Measurements from ENCODE around the gene EVI5.
"Not testable (repeated sequence)": the region's sequence is repeated elsewhere in the genome, so short reads cannot be mapped to it uniquely, and the experiment has no call there.

GRCh38 chr1:92635203-92635602, 149.7 kb downstream of the EVI5 start:
- not testable (repeated sequence) for TF ChIP-seq MAX (CRISPR knock-in tag; IDR thresholded peaks at IDR 0.05); CTCF (IDR thresholded peaks at IDR 0.05); E2F4 (CRISPR knock-in tag; IDR thresholded peaks at IDR 0.05; ENCODE audit: borderline replicate concordance, low read depth); NR2C2 (CRISPR knock-in tag; IDR thresholded peaks at IDR 0.05); NR3C1 (CRISPR knock-in tag; conservative IDR thresholded peaks at IDR 0.05; ENCODE audit: low read depth); ZNF423 (CRISPR knock-in tag; IDR thresholded peaks at IDR 0.05); STAT6 (CRISPR knock-in tag; conservative IDR thresholded peaks at IDR 0.05; ENCODE audit: low read depth); USF1 (CRISPR knock-in tag; IDR thresholded peaks at IDR 0.05); ZNF138 (CRISPR knock-in tag; conservative IDR thresholded peaks at IDR 0.05); CREB1 (CRISPR knock-in tag; IDR thresholded peaks at IDR 0.05); ATF6 (CRISPR knock-in tag; IDR thresholded peaks at IDR 0.05); CREM (CRISPR knock-in tag; IDR thresholded peaks at IDR 0.05)
